Testis (tissue), 3 donors: Measurements from ENCODE around the gene SET. TPM values are rescaled to one million over a fixed set of nuclear protein-coding genes. Genes with fewer than 3 reads are reported as not detected.

Source experiments
- DNase-seq: peaks from one replicate; pipeline ENCODE4 v3.0.0-alpha.2; 2019
- H3K27ac ChIP-seq, 2 donors: fragments of 200-600 bp; sonication (generic); one replicate each; pipeline ENCODE4 v1.5.1; 2019
- H3K27me3 ChIP-seq: fragments of 200-600 bp; sonication (generic); one replicate; pipeline ENCODE4 v1.5.1; 2019
- H3K36me3 ChIP-seq: fragments of 200-600 bp; sonication (generic); one replicate; pipeline ENCODE4 v1.5.1; 2017; ENCODE audit warnings: low read depth; ENCODE audit errors: missing control alignments
- H3K4me1 ChIP-seq: fragments of 200-600 bp; sonication (generic); one replicate; pipeline ENCODE4 v1.5.1; 2019
- H3K4me3 ChIP-seq, 2 donors: fragments of 200-600 bp; sonication (generic); one replicate each; pipeline ENCODE4 v1.5.1; 2017 to 2019
- H3K9me3 ChIP-seq: fragments of 200-600 bp; sonication (generic); one replicate; pipeline ENCODE4 v1.5.1; 2017
- CTCF ChIP-seq, 3 experiments: fragments of 450-650 bp in 2 of 3; fragments of 200-600 bp in 1 of 3; sonication (generic) in 1 of 3; IDR thresholded peaks; one replicate each; pipeline ENCODE4 v1.5.1; 2016 to 2019; ENCODE audit warnings: antibody characterized with exemption in 3 of 3, mild to moderate bottlenecking in 2 of 3, moderate library complexity in 1 of 3
- POLR2A ChIP-seq: fragments of 450-650 bp; IDR thresholded peaks from one replicate; pipeline ENCODE4 v1.6.1; 2017; ENCODE audit warnings: antibody characterized with exemption, mild to moderate bottlenecking, moderate library complexity
- WGBS, 2 donors: methylation state at CpG; one replicate each; pipeline ENCODE4 v1.1.5; 2018; 5-methylcytosine and 5-hydroxymethylcytosine counted together
- intact Hi-C: fragments of 100-400 bp; cut with DNase I; formaldehyde crosslinking; loops from one replicate; pipeline ENCODE4 v1.15.1; 2023; ENCODE audit warnings: low total_unique reads
- polyA plus RNA-seq: library from polyadenylated mRNA; stranded (reverse); fragments of 350-450 nt; fragmentation: Illumina TruSeq; extraction: RNeasy Lipid Tissue Mini Kit (QIAGEN cat#74804); gene quantifications from one replicate; pipeline ENCODE4 v1.2.3, GENCODE V29; 2014; ENCODE audit warnings: low read depth, low replicate concordance; ENCODE audit not compliant: insufficient read depth
- total RNA-seq, 2 donors: library from RNA; depleted of rRNA; stranded (reverse); fragments of >200 nt; gene quantifications; one replicate each; pipeline ENCODE4 v1.2.3, GENCODE V29; 2016

The SET gene
- total and polyA plus RNA-seq, 3 donors from 2014 or later = 113 to 159 (median 142) TPM

DNA sequence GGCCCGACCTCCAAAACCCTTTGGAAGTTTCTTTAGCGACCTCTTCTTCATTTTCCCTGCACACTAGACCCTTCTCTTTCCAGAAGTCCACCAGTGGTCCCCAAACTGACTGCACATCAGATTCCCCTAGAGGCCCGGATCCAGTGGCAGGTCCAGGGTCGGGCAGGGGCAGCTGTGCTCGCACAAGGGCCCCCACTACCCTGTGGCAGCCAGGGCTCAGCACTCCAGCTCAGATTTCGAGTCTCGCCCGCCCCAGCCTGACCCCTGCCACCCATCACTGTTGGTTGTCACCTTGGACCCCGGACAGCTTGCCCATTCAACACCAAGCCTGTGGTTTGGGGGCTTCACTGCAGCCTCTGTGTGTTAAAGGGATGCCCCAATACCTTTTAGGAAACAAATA is 42.7 kb downstream of the SET start:
- Histone ChIP-seq H3K4me3 (no peak overlapping the region), H3K27ac (no peak overlapping the region), H3K36me3 (no peaks in the 10 kb centered on the region), H3K9me3 (no peaks in the 10 kb centered on the region), H3K4me1 (no peaks in the 10 kb centered on the region), H3K27me3 (no peaks in the 10 kb centered on the region)
- WGBS, 2 donors = 78 to 80% methylated on average over 6 to 9 of the region's 9 CpGs
- intact Hi-C loops = no loop called here
- DNase-seq = no peak
- TF ChIP-seq POLR2A (no peak), CTCF (IDR thresholded peaks at IDR 0.05) (no peak)

DNA sequence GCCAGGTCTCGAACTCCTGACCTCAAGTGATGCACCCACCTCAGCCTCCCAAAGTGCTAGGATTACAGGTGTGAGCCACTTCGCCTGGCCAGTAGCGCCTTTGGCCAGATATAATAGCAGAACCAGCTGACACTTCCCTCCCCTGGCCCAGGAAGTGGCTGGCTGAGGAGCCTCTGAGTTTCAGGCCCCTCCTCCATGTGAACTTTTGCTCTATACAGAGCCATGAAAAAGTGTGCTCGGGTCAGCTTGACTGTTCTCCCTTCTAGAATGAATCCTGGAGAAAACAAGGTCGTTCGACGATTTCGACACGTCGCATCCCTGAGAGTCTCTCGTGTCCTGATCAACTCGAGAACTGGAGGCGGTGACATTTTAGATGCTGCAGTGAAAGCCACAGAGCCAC is 43.6 kb downstream of the SET start:
- H3K36me3 ChIP-seq = no peaks in the 10 kb centered on the region
- no peaks in the 10 kb centered on the region for H3K9me3 ChIP-seq
- 85 to 88% methylated on average over 13 of the region's 13 CpGs for WGBS, 2 donors
- intact Hi-C loops = no loop called here
- H3K4me3 ChIP-seq = no peak overlapping the region
- TF ChIP-seq POLR2A = no peak
- no peak for TF ChIP-seq CTCF (IDR thresholded peaks at IDR 0.05)
- no peak overlapping the region for H3K27ac ChIP-seq
- no peaks in the 10 kb centered on the region for H3K27me3 ChIP-seq
- no peaks in the 10 kb centered on the region for H3K4me1 ChIP-seq
- no peak for DNase-seq

- TF ChIP-seq CTCF (IDR thresholded peaks at IDR 0.05) (peak in 2 of 3 experiments; percentile 29 to 60), POLR2A (no peak)
- 46 to 52% methylated on average over 7 to 9 of the region's 9 CpGs for WGBS, 2 donors
- Histone ChIP-seq H3K27me3 (no peaks in the 10 kb centered on the region), H3K27ac (no peak overlapping the region), H3K4me3 (no peak overlapping the region), H3K4me1 (no peaks in the 10 kb centered on the region), H3K36me3 (no peaks in the 10 kb centered on the region), H3K9me3 (no peaks in the 10 kb centered on the region)
- intact Hi-C loops = no loop called here
- peak; percentile 87 for DNase-seq
These were observed 44.2 kb downstream of the SET start for GRCh38 chr9:128733256-128733655.

DNA sequence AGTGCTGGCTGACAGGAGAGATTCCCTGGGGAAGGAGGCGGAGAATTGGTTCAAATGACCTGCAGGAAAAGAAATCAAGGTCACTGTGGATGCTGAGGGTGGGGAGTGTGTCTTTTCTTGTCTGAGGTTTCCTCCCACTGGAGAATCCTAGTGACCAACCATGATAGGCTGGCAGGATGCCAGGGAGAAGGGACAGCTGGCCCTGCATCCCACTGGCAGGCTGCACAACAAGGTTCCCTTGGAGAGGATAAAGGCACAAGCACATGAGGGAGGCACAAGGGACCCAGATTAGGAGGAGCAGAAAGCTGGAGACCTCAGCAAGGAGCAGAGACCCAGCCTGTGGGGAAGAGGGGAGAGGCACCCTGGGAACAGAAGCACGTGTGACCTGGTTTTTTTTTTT is 46.4 kb downstream of the SET start:
- Histone ChIP-seq H3K4me3 (no peak overlapping the region), H3K36me3 (no peaks in the 10 kb centered on the region), H3K4me1 (no peaks in the 10 kb centered on the region), H3K27me3 (no peaks in the 10 kb centered on the region), H3K9me3 (no peaks in the 10 kb centered on the region), H3K27ac (no peak overlapping the region)
- DNase-seq = peak; percentile 88
- intact Hi-C loops = no loop called here
- TF ChIP-seq POLR2A (no peak), CTCF (IDR thresholded peaks at IDR 0.05) (no peak)
- WGBS, 2 donors = 45 to 73% methylated on average over 2 of the region's 2 CpGs

DNA sequence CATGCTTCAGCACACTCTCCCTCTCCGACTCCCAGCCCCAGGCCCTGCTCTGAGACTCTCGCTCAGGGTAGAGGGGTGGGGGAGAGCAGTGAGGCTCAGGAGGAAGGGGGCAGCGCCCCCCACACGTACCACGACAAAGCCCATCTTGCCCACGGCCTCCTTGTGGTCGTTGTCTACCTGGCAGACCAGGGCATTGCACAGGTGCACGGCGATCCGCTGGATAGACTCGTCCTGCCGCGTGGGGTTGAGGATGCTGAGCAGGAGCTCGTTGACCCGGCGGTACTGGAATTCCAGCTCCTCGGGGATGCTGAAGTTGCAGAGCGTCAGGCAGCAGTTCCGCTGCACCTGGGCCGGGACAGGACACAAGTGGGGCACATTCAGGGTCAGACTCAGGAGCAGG is 53.4 kb downstream of the SET start:
- Histone ChIP-seq H3K27me3 (no peaks in the 10 kb centered on the region), H3K9me3 (no peaks in the 10 kb centered on the region), H3K36me3 (no peaks in the 10 kb centered on the region), H3K4me1 (peaks cover 4% of the 10 kb centered on the region), H3K4me3 (no peak overlapping the region), H3K27ac (no peak overlapping the region)
- TF ChIP-seq POLR2A (no peak), CTCF (IDR thresholded peaks at IDR 0.05) (no peak)
- DNase-seq = no peak
- WGBS, 2 donors = 84 to 87% methylated on average over 12 to 20 of the region's 20 CpGs
- intact Hi-C loops = no loop called here
